Fibroblast of lung (primary cell): ENCODE data around the gene KLK11. TPM values are rescaled to one million over a fixed set of nuclear protein-coding genes. Genes with fewer than 3 reads are reported as not detected.

ENCODE experiments used
- DNase-seq, 2 donors: peaks; one replicate each; pipeline versions ENCODE4 v3.0.0 to v3.0.0-alpha.2; 2010; ENCODE audit warnings: low read depth in 2 of 2
- H2AFZ ChIP-seq: 2 replicates; pipeline ENCODE4 v1.5.1; 2012; ENCODE audit warnings: low read length, control low read depth, inconsistent platforms
- H3K27ac ChIP-seq: 2 replicates; pipeline ENCODE4 v1.5.1; 2011; ENCODE audit warnings: low read length, control low read depth; ENCODE audit not compliant: insufficient read depth
- H3K27me3 ChIP-seq: 2 replicates; pipeline ENCODE4 v1.5.1; 2011; ENCODE audit warnings: mild to moderate bottlenecking, low read length; ENCODE audit not compliant: control insufficient read depth, insufficient read depth
- H3K36me3 ChIP-seq: 2 replicates; pipeline ENCODE4 v1.5.1; 2011; ENCODE audit warnings: low read length; ENCODE audit not compliant: control insufficient read depth, insufficient read depth
- H3K4me1 ChIP-seq: 2 replicates; pipeline ENCODE4 v1.5.1; 2011; ENCODE audit warnings: low read length; ENCODE audit not compliant: control insufficient read depth, insufficient read depth; ENCODE audit errors: extremely low read depth
- H3K4me2 ChIP-seq: 2 replicates; pipeline ENCODE4 v1.5.1; 2011; ENCODE audit warnings: low read length, control low read depth; ENCODE audit not compliant: insufficient read depth; ENCODE audit errors: extremely low read depth
- H3K4me3 ChIP-seq, 4 experiments: fragments of 200-600 bp in 1 of 4; sonication (generic) in 1 of 4; replicated peaks in 1 of 4; 2 replicates each; pipeline ENCODE4 v1.5.1; 2011 to 2016; ENCODE audit warnings: low read length in 4 of 4, low read depth in 3 of 4, mild to moderate bottlenecking in 3 of 4, control low read depth in 2 of 4, inconsistent platforms in 1 of 4, mixed read lengths in 1 of 4; ENCODE audit not compliant: insufficient read depth in 1 of 4; ENCODE audit errors: control extremely low read depth in 1 of 4
- H3K79me2 ChIP-seq: 2 replicates; pipeline ENCODE4 v1.5.1; 2012; ENCODE audit warnings: mild to moderate bottlenecking, low read length, inconsistent platforms; ENCODE audit not compliant: control insufficient read depth, insufficient read depth
- H3K9ac ChIP-seq: 2 replicates; pipeline ENCODE4 v1.5.1; 2011; ENCODE audit warnings: mild to moderate bottlenecking, low read length, control low read depth; ENCODE audit not compliant: insufficient read depth
- H3K9me3 ChIP-seq: 2 replicates; pipeline ENCODE4 v1.5.1; 2012; ENCODE audit warnings: low read depth, low read length; ENCODE audit not compliant: control insufficient read depth, insufficient read depth
- H4K20me1 ChIP-seq: 2 replicates; pipeline ENCODE4 v1.5.1; 2011; ENCODE audit warnings: low read length; ENCODE audit not compliant: control insufficient read depth, insufficient read depth; ENCODE audit errors: extremely low read depth
- EZH2 ChIP-seq: IDR thresholded peaks from 2 replicates; pipeline ENCODE4 v1.5.1; 2012; ENCODE audit warnings: low read length, control low read depth, mild to moderate bottlenecking; ENCODE audit errors: missing control alignments
- polyA plus RNA-seq, 2 donors: library from polyadenylated mRNA; depleted of rRNA in 1 of 2; stranded (reverse) in 1 of 2; unstranded in 1 of 2; fragments of >200 nt; gene quantifications; 2 replicates each; pipeline ENCODE4 v1.2.1, GENCODE V29; 2011 to 2012; ENCODE audit warnings: missing spikeins in 1 of 2
- total RNA-seq: library from RNA; depleted of rRNA; stranded (reverse); fragments of >200 nt; gene quantifications from 2 replicates; pipeline ENCODE4 v1.2.1, GENCODE V29; 2014
- TF ChIP-seq, protein P1 (sequence below), 2 donors: IDR thresholded peaks in 1 of 2; conservative IDR thresholded peaks in 1 of 2; 1 replicate in 1 of 2; 2 replicates in 1 of 2; pipeline ENCODE4 v1.5.1; 2011 to 2012; ENCODE audit warnings: low read length in 2 of 2, control low read depth in 1 of 2, inconsistent platforms in 1 of 2, low read depth in 1 of 2, mild to moderate bottlenecking in 1 of 2

Gene KLK11
- total and polyA plus RNA-seq, 2 donors (not counting 1 experiment from before 2014, with no cell fraction given), result not detected

DNA sequence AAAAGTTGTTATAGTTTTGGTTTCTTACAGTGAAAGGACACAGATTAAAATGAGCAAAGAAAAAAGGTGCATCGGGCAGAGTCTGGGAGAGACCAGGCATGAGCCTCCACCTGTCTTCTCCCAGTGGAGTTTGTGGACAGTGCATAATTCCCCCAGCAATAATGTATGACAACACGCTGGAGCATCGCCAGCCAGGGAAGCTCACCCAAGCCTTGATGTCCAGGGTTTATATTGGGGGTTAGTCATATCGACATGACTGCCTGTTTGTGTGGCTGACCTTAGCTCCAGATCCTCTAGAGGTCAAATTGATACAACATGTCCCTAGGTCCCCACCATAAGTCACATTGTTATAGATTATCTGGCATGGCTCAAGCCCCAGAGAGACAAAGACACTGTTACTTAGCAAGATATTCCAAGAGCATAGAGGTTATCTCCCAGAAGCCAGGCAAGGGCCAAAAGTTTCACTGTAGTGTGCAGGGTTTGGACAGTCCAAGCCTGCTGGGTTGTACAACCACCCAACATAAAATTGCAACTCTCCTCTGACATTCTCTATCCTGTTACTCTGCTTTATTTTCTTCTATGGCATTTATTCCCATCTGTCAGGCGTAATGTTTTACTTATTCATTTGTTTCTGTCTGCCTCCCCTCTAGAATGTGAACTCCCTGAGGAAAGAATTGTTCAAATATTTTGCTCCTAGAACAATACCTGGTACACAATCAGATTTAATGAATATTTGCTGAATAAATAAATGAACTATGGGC lies 44.1 kb upstream of the KLK11 start:
- H3K4me2 ChIP-seq, result no peak overlapping the region
- TF ChIP-seq EZH2, result no peak
- TF ChIP-seq, protein P1, sequence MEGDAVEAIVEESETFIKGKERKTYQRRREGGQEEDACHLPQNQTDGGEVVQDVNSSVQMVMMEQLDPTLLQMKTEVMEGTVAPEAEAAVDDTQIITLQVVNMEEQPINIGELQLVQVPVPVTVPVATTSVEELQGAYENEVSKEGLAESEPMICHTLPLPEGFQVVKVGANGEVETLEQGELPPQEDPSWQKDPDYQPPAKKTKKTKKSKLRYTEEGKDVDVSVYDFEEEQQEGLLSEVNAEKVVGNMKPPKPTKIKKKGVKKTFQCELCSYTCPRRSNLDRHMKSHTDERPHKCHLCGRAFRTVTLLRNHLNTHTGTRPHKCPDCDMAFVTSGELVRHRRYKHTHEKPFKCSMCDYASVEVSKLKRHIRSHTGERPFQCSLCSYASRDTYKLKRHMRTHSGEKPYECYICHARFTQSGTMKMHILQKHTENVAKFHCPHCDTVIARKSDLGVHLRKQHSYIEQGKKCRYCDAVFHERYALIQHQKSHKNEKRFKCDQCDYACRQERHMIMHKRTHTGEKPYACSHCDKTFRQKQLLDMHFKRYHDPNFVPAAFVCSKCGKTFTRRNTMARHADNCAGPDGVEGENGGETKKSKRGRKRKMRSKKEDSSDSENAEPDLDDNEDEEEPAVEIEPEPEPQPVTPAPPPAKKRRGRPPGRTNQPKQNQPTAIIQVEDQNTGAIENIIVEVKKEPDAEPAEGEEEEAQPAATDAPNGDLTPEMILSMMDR (conservative IDR thresholded peaks at IDR 0.05 in 1 of 2, IDR thresholded peaks at IDR 0.05 in 1 of 2; ENCODE audit: low read depth in 1 of 2, low read length in 2 of 2), result no peak

DNA sequence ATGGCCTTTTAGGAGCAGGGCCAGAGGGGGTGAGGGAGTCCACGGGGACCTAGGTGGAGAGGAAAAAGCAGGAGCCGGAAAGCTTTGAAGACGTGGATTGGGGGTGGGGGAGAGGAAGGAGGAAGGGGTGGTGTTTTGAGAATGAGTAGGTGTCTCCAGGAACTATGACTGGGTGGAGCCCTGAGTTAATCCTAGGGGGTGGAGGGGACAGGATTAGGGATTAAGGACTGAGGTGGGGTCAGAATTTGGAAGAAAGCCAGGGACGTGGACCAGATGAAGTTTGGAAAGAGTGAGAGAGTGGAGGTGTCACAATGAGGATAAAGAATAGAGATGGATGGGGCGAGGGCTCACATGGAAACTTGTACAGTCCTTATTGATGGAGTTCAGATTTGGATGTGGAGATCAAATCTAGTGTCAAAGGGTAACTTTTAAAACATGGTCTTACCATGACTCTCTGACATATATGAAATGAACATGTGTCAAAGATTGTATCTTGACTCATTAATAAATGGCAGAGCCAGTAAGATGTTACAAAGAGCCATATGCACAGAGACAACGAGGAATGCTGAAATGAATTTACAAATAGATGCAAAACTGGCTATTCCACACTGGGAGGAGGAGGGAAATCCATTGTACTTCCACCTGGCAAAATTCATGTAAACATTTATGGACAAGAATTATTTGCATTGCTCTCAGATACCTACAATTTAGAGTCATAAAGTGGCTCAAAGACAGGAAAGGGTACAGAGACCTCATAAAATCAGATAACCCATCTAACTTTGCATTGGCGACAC lies 40.2 kb upstream of the KLK11 start:
- H4K20me1 ChIP-seq, result no peaks in the 10 kb centered on the region
- H3K79me2 ChIP-seq, result no peaks in the 10 kb centered on the region
- no peak overlapping the region for H3K4me2 ChIP-seq
- H3K4me1 ChIP-seq, result no peaks in the 10 kb centered on the region
- H3K9ac ChIP-seq, result no peak overlapping the region
- H3K27me3 ChIP-seq, result no peaks in the 10 kb centered on the region
- no peak overlapping the region for H3K27ac ChIP-seq
- DNase-seq, result no peak
- no peak overlapping the region for H3K4me3 ChIP-seq
- TF ChIP-seq, protein P1 (conservative IDR thresholded peaks at IDR 0.05 in 1 of 2, IDR thresholded peaks at IDR 0.05 in 1 of 2; ENCODE audit: low read depth in 1 of 2, low read length in 2 of 2), result no peak
- no peak for TF ChIP-seq EZH2
- H2AFZ ChIP-seq, result no peak overlapping the region
- H3K36me3 ChIP-seq, result no peaks in the 10 kb centered on the region
- no peaks in the 10 kb centered on the region for H3K9me3 ChIP-seq

More for the DNA sequence above, 44.1 kb upstream of the KLK11 start:
- no peak for DNase-seq
- Histone ChIP-seq H3K4me1 (no peaks in the 10 kb centered on the region), H3K27me3 (no peaks in the 10 kb centered on the region), H3K4me3 (no peak overlapping the region), H3K79me2 (no peaks in the 10 kb centered on the region), H3K9ac (no peak overlapping the region), H4K20me1 (no peaks in the 10 kb centered on the region), H3K9me3 (no peaks in the 10 kb centered on the region), H3K27ac (no peak overlapping the region), H3K36me3 (no peaks in the 10 kb centered on the region), H2AFZ (no peak overlapping the region)

DNA sequence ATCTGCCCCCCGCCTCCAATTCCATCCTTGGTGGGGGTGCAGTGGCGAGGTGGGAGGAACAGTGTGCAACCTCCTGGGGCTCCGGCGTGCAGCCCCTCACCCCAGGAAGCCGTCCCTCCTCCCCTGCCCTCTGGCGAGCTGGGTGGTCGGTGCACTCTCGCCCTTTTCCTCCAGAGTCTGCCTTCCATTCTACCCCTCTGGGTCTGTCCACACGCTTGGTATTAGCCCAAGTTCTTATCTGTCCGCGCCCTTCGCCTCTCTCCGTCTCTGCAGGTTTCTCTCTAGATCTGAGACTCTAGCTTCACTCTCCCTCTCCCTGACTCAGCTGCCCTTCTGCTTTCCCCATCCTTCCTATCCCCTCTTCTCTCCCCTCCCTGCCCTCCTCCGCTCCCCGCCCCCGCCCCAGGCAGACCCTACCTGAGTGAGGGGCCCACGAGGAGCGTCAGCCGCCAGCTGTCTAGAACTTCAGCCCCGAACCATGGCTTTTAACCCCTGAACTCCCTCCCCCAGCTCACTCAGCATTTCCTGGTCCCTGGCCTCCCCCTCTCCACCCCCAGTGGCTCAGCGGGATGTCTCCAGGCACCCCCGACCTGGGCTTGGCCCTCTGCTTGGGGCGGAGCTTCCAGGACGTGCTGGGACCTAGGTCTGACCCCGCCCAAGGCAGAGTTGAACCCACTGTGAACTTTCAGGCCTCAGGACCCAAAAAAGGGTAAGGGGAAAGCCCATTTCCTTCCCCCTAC lies 39.0 kb upstream of the KLK11 start:
- DNase-seq, result no peak
- Histone ChIP-seq H2AFZ (no peak overlapping the region), H3K27me3 (no peaks in the 10 kb centered on the region), H3K4me2 (no peak overlapping the region), H3K36me3 (no peaks in the 10 kb centered on the region), H3K9me3 (no peaks in the 10 kb centered on the region), H4K20me1 (no peaks in the 10 kb centered on the region), H3K27ac (no peak overlapping the region), H3K79me2 (no peaks in the 10 kb centered on the region), H3K4me1 (no peaks in the 10 kb centered on the region), H3K9ac (no peak overlapping the region), H3K4me3 (no peak overlapping the region)
- TF ChIP-seq EZH2, result no peak
- TF ChIP-seq, protein P1 (conservative IDR thresholded peaks at IDR 0.05 in 1 of 2, IDR thresholded peaks at IDR 0.05 in 1 of 2; ENCODE audit: low read depth in 1 of 2, low read length in 2 of 2), result no peak
